Middle frontal gyrus (tissue), 1 donor: ENCODE measurements around the gene MROH9.

ENCODE experiments used
- DNase-seq: peaks from one replicate; pipeline ENCODE4 v3.0.0-alpha.2; 2015; ENCODE audit warnings: low spot score; ENCODE audit errors: extremely low spot score

The MROH9 gene

GRCh38 chr1:171081763-171082201 lies 146.4 kb downstream of the MROH9 start:
- peak; percentile 36 for DNase-seq

DNA sequence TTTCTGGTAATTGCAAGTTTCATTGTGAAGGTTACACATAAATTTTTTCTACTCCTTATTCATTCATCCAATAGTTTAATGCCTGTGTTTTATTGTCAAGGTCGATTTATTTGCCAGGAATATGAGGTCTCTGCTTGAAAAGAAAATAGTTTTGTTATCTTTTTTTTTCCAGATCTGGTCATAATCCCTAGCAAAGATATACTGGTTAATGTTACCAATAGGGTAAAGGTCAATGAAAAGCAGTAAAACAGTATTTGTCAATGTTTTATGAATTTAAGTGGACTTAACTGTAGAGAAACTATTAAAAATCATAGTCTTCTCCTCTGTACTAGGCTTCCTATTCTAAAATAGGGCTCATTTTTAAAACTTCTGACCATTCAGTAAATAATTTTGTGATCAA lies 147.3 kb downstream of the MROH9 start:
- no peak for DNase-seq

GRCh38 chr1:171083222-171083621 lies 147.9 kb downstream of the MROH9 start:
- no peak for DNase-seq

DNA sequence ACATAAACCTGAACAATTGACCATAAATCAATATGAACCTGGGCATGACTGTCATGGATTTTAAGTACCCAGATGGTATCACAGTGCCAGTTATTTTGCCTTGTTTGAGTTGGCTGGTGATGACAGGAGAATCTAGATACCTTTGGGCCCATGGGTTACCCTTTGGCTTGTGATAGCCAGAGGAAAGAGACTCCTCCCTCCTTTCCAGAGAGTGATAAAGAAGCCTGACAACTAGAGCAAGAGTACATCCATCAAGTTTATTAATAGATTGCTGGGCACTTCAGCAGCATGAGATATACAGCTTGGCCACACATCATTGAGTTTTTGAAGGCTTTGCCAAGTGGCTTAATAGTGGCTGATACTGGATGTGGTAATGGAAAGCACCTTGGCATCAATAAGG lies 148.8 kb downstream of the MROH9 start:
- DNase-seq = no peak

- no peak for DNase-seq
Observed at GRCh38 chr1:171084870-171085269, 149.5 kb downstream of the MROH9 start.

DNA sequence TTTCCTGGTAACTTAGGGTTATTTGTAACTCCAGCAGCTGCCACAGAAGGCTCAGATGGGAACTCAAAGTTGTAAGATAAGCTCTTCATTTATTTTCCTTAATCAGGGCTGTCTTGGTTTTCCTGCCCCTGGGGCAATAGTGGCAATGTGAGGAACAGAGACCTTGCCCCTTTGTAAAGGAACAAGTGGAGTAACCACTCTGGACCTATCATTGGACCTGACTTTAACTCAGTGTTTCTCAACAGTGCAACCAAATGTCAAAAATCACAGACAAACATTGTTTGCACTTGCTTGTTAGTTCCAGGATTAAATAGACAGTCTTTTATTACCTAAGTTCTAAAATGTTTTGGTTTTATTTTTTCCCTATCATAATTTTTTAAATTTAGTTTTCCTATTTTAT lies 152.6 kb downstream of the MROH9 start:
- no peak for DNase-seq

GRCh38 chr1:171090604-171091003 lies 155.3 kb downstream of the MROH9 start, which contains the start of gene FMO3:
FMO3 (plus strand) TSS chr1:171090905; CDS start chr1:171092659, 1,754 bp downstream.
- DNase-seq = no peak

GRCh38 chr1:171103862-171104261 lies 168.5 kb downstream of the MROH9 start:
- no peak for DNase-seq

DNA sequence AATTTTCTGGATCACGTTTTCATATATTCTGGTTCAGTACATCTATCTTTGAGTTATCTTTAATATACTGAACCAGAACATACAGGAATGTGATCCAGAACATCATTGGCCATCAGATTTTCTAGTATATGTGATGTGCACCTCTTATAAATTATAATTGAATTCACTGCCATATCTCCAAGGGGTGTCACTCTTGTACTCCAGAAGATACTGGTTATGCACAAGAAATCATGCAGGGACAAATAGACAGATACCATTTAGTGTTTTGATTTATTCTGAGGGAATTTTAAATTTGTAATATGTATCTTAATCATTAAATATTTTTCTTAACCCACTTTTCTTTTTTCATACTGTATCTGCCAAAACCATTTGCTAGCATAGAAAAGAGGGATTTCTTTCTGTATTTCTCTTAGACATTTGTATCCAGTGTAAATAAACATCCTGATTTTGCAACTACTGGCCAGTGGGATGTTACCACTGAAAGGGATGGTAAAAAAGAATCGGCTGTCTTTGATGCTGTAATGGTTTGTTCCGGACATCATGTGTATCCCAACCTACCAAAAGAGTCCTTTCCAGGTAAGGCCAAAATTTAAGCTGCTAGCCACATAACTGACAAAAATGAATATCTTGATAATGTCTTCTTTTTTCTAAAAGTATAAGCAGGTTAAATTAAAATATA lies 172.1 kb downstream of the MROH9 start:
- no peak for DNase-seq

GRCh38 chr1:171107969-171108368 lies 172.6 kb downstream of the MROH9 start:
- no peak for DNase-seq

DNA sequence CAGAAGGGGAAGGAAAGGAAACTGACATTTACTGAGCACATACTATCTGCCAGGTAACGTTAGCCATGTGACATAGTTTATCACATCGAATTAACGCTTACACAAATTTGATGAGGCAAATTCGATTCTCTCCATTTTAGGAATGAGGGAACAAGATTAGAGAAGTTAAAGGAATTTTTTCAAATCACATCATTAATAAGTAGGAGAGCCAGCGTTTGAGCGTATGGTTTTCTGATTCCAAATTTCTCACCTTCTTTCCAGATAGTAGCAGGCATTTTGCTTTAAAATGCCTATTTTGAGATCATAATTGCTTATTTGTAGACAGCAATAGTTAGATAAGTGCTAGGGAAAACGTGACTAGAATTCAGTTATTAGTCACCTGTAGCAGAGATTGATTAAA lies 174.6 kb downstream of the MROH9 start:
- no peak for DNase-seq

DNA sequence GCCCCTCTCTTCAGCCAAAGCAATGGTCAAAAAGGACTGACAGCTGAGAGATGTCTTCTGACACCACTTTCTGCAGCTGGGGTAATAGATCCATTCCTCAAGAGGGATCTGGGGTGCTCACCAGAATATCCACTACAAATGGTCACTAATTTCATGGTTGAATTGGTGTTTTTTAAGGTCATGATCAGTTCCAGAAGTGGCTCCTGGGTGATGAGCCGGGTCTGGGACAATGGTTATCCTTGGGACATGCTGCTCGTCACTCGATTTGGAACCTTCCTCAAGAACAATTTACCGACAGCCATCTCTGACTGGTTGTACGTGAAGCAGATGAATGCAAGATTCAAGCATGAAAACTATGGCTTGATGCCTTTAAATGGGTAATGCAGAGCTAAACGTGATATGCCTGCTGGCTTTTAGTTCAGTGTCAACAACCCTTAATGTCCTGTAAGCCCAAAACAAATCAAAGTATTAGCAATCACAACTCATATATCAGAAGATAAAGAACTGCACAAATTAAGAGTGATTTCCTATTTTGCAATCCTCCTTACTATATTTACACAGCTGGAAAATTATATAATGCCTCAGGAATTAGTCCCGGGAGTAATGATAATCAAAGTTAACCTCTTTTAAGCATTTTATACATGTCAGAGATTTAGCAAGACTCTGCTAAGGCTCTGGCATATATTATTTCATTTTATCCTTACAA lies 175.4 kb downstream of the MROH9 start:
- no peak for DNase-seq

DNA sequence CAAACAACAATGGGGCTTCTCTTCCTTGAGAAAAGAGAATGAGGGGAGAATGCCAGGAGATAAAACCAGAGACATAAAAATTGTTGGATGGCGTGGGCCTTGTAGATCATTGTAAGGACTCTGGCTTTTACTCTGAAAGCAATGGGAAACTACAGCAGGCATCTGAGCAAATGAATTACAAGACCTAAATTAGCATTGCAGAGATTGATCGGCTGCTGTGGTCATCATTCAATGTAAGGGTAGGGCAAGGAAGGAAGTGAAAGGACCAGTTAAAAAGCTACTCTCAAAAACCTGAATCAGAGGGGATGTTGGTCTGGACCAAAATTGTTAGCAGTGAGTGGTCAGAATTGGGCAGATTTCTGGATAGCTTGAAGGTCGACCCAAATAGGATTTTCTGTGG lies 176.8 kb downstream of the MROH9 start:
- no peak for DNase-seq

- DNase-seq = no peak
Observed at GRCh38 chr1:171113382-171113781, 178.0 kb downstream of the MROH9 start.
